Stimulated activated effector memory CD8-positive, alpha-beta T cell treated with anti-CD3 and anti-CD28 coated beads, Interleukin-12 subunit alpha, Interleukin-12 subunit beta, amount 100 ng/mL, for 72 hours (primary cell): ENCODE results near the gene FHIT.

Experiments used
- ATAC-seq: fragments of 150-1000 bp; cut with Tn5 transposase; 2 replicates; pipeline ENCODE4 v1.10.0; 2021
- DNase-seq, 2 donors: peaks; one replicate each; pipeline ENCODE4 v3.0.0; 2021 to 2022; ENCODE audit warnings: low spot score in 2 of 2
- H3K27ac Mint-ChIP-seq: one replicate; pipeline ENCODE4 v1.8.0; 2022; ENCODE audit warnings: mild to moderate bottlenecking, mixed read lengths
- H3K36me3 Mint-ChIP-seq: one replicate; pipeline ENCODE4 v1.8.0; 2022; ENCODE audit warnings: mild to moderate bottlenecking, mixed read lengths
- H3K4me1 Mint-ChIP-seq: one replicate; pipeline ENCODE4 v1.8.0; 2022; ENCODE audit warnings: mixed read lengths
- H3K4me3 Mint-ChIP-seq: one replicate; pipeline ENCODE4 v1.8.0; 2022; ENCODE audit warnings: mild to moderate bottlenecking, mixed read lengths
- H3K9me3 Mint-ChIP-seq: one replicate; pipeline ENCODE4 v1.8.0; 2022; ENCODE audit warnings: mixed read lengths

FHIT gene

DNA sequence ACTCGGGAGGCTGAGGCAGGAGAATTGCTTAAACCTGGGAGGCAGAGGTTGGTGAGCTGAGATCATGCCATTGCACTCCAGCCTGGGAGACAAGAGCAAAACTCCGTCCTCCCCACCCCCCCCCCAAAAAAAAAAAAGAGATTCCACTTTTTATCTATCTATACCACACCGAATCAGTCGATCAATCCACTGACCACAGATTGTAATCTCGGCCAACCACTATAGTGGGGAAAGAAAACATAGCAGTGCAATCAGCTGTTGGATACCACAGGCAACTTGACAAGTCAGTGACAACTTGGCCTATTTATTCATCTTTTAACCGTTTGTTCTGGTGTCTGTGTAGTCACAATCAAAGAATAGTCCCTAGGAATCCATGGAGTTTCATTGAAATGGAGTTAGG is 299.2 kb downstream of the FHIT start:
- Mint-ChIP-seq H3K36me3 (no peaks in the 10 kb centered on the region), H3K4me3 (no peak overlapping the region), H3K4me1 (no peaks in the 10 kb centered on the region), H3K9me3 (peaks cover 32% of the 10 kb centered on the region), H3K27ac (no peak overlapping the region)
- ATAC-seq, result no peak
- DNase-seq, result no peak

DNA sequence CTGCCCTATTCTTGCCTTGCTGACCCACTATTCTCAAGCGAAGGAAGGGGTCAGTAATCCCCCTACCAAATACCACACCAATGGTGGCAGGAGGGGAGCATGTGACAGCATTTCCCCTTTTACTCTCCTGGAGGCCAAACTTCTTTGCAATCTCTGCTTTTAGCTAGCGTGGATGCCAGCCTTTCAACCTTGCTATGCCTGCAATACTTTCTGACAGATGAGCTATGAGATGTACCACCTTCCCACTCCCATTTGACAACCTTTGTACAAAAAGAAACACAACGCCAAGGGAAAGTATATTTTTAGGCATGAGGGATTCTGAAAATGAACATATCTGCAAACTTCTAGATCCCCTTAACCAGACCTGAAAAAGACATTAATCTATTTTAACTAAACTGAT is 302.1 kb downstream of the FHIT start:
- no peaks in the 10 kb centered on the region for H3K36me3 Mint-ChIP-seq
- no peak for DNase-seq
- no peaks in the 10 kb centered on the region for H3K4me1 Mint-ChIP-seq
- H3K9me3 Mint-ChIP-seq, result peaks cover 16% of the 10 kb centered on the region
- ATAC-seq, result no peak
- no peak overlapping the region for H3K4me3 Mint-ChIP-seq
- H3K27ac Mint-ChIP-seq, result no peak overlapping the region

DNA sequence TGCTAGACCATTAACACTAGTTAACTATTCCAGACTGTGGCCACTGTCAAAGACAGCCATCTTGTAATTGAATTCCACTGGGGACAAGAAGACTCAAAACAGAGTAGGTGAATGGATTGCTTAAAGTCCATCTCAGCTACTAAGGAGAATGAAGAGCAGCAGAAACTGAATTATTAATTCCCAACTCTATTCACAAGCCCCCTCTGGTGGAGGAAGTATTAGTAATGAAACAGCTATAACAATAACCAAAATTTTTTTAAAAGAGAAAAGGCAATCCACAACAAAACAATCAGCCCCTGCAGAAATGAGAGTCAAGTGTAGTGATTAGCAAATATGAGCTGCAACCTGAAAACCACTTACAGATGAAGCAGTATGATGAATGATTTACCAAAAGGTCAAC is 302.8 kb downstream of the FHIT start:
- Mint-ChIP-seq H3K9me3 (peaks cover 14% of the 10 kb centered on the region), H3K36me3 (no peaks in the 10 kb centered on the region), H3K4me1 (no peaks in the 10 kb centered on the region), H3K4me3 (no peak overlapping the region), H3K27ac (no peak overlapping the region)
- no peak for ATAC-seq
- DNase-seq, result no peak

DNA sequence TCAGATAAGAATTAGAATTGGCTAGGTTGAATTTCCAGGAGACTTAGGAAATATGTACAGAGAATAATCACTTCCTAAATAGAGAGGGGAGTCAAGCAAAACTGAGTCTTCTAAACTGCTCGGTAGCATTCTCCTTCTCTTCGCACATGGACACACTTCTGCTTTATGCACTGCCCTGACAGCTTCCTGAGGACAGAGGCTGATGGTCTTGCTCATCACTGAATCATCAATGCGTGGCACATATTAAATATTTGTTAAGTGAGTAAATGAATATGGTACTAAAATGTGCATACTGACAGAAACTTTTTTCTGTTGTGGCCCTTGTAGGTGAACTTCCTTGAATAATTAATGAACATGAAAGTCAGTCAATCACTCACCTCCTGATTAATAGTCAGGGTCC is 315.5 kb downstream of the FHIT start:
- no peak overlapping the region for H3K27ac Mint-ChIP-seq
- ATAC-seq, result no peak
- no peak for DNase-seq
- no peaks in the 10 kb centered on the region for H3K4me1 Mint-ChIP-seq
- H3K9me3 Mint-ChIP-seq, result peaks cover 7% of the 10 kb centered on the region
- no peaks in the 10 kb centered on the region for H3K36me3 Mint-ChIP-seq
- no peak overlapping the region for H3K4me3 Mint-ChIP-seq

DNA sequence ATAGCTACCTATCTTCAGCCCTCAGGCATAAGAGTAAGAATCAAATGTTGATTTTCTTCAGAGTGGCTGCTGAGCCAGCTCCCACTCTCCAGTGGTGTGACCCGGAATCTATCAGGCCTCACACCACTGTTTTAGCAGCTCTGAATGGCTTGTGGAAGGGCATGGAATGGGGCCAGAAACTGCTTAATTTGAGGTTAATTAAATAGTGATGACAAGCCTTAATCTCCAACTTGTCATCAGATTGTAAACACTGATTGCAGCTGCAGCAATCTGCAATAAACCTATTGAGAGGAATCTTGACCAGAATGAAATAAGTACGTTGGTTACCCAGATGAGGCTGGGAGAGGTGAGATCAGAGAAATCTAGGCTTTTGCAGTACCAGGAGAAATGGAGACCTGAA is 317.4 kb downstream of the FHIT start:
- no peak for DNase-seq
- no peaks in the 10 kb centered on the region for H3K4me1 Mint-ChIP-seq
- ATAC-seq, result no peak
- no peak overlapping the region for H3K4me3 Mint-ChIP-seq
- H3K9me3 Mint-ChIP-seq, result peaks cover 7% of the 10 kb centered on the region
- no peak overlapping the region for H3K27ac Mint-ChIP-seq
- no peaks in the 10 kb centered on the region for H3K36me3 Mint-ChIP-seq

DNA sequence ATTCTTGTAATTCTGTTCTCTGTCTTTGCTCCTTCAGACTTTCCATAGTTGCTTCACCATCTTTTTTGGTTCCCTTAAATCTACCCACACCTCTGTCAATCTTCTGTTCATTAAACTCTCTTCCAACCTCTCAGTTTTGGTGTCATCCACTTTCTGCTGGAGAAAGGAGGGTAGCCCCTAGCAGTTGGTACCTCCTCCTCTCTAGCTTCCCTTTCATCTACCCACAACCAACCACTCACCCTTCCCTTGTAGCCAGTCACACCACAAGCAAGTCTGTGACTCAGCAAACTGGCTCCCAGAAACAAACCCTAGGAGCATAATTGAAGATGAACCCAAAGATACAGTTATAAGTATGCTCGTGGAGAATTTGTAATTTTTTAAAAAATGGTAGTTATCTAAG is 318.6 kb downstream of the FHIT start:
- Mint-ChIP-seq H3K9me3 (peaks cover 7% of the 10 kb centered on the region), H3K4me3 (no peak overlapping the region), H3K4me1 (no peaks in the 10 kb centered on the region), H3K36me3 (no peaks in the 10 kb centered on the region), H3K27ac (no peak overlapping the region)
- ATAC-seq (no peak), DNase-seq (no peak)

DNA sequence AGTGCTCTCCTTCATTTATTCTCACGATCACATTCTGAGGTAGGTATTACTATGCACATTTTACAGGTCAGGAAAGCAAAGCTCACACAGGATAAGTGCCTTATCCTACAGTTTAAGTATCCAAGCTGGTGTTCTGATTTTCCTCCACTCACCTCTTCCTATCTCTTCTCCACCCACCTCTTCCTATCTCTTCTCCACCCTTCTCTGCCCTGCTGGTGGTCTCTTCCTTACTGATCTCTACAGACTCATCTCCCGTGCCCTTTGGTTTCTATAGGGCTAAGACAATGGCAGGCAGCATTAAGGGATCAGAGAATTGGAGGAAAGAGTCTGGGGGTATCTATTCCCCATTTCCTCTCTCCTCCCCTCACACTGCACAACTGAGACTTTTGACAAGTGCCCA is 319.1 kb downstream of the FHIT start:
- no peak overlapping the region for H3K4me3 Mint-ChIP-seq
- ATAC-seq (no peak), DNase-seq (no peak)
- no peak overlapping the region for H3K27ac Mint-ChIP-seq
- H3K4me1 Mint-ChIP-seq, result no peaks in the 10 kb centered on the region
- H3K36me3 Mint-ChIP-seq, result no peaks in the 10 kb centered on the region
- H3K9me3 Mint-ChIP-seq, result peaks cover 7% of the 10 kb centered on the region

DNA sequence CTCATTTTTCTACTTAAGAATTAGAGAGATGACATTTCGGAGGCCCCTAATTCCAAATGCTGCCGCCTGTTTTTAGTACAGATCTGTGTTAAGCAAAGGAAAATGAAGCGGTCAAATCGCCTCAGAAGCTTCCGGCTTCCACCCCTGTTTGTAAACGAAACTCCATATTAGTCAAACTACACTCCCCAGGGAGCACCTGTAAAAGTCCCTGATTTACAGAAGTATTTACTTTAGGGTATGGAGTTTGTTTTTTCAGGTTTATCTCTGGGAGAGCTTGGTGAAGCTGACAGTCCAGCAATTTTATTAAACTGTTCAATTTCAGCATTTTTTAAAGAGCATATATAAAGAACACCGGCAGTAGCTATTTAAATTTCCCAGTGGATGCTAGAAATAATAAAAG is 319.8 kb downstream of the FHIT start:
- ATAC-seq (no peak), DNase-seq (no peak)
- Mint-ChIP-seq H3K36me3 (no peaks in the 10 kb centered on the region), H3K4me3 (no peak overlapping the region), H3K27ac (no peak overlapping the region), H3K9me3 (peaks cover 8% of the 10 kb centered on the region), H3K4me1 (no peaks in the 10 kb centered on the region)

DNA sequence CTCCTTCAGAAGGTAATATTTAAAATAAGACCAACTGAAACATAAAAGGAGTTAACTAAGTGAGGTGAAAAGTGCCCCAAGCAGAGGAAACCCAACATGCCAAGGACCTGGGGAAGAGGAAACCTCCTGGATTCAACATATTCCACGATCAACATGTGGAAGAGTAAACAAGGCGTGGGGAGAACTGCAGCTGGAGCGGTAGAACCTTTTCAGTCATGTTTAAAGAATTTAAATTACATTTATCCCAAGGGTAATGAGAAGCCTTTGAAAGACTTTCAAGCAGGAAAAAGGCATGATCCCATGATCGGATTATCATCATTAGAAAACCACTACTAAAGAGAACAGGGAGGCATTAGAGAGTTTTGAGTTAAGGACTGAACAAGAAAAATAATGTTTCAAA is 330.7 kb downstream of the FHIT start:
- no peak overlapping the region for H3K27ac Mint-ChIP-seq
- peaks cover 14% of the 10 kb centered on the region for H3K9me3 Mint-ChIP-seq
- H3K4me1 Mint-ChIP-seq, result no peaks in the 10 kb centered on the region
- H3K36me3 Mint-ChIP-seq, result no peaks in the 10 kb centered on the region
- no peak overlapping the region for H3K4me3 Mint-ChIP-seq
- DNase-seq (no peak), ATAC-seq (no peak)

DNA sequence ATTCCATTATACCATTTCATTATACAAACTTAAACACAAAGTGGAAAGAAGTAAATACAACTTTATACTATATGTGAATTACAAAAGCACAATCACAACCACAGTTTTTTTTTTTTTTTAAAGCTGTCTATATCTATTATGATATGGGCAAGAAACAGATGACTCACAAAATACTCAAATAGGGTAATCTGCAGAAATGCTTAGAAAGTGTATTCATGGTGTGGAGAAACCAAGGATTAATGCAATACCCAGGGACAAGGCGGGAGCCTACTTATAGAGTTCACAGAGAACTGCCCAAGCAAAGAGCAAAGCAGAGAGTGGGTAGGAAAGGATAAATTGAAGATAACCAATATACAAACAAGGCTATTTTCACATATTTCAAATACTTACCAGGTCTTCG is 332.0 kb downstream of the FHIT start:
- peaks cover 11% of the 10 kb centered on the region for H3K9me3 Mint-ChIP-seq

DNA sequence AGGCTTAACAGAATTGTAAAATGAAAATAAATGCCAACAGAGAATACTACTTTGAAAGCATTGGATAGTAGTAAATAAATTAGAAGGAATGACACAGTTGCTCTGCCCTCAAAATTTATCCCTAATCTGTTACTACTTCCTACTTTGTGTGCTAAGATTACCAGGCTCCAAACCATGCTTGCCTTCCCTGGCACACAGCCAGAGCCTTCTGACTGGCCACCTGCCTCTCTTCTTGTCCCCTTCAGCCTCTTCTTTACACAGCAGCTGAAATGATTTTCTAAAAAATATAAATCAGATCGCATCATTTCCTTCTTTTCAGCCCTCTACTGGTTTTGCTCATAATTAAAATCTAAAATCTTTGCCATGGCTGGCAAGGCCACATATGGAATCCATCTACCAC is 334.1 kb downstream of the FHIT start:
- ATAC-seq (no peak), DNase-seq (no peak)
- peaks cover 11% of the 10 kb centered on the region for H3K9me3 Mint-ChIP-seq
- no peak overlapping the region for H3K4me3 Mint-ChIP-seq
- no peaks in the 10 kb centered on the region for H3K4me1 Mint-ChIP-seq
- H3K27ac Mint-ChIP-seq, result no peak overlapping the region
- no peaks in the 10 kb centered on the region for H3K36me3 Mint-ChIP-seq

More for the DNA sequence above, 332.0 kb downstream of the FHIT start:
- H3K27ac Mint-ChIP-seq, result no peak overlapping the region
- no peak for DNase-seq
- no peaks in the 10 kb centered on the region for H3K4me1 Mint-ChIP-seq
- no peak for ATAC-seq
- no peaks in the 10 kb centered on the region for H3K36me3 Mint-ChIP-seq
- H3K4me3 Mint-ChIP-seq, result no peak overlapping the region

DNA sequence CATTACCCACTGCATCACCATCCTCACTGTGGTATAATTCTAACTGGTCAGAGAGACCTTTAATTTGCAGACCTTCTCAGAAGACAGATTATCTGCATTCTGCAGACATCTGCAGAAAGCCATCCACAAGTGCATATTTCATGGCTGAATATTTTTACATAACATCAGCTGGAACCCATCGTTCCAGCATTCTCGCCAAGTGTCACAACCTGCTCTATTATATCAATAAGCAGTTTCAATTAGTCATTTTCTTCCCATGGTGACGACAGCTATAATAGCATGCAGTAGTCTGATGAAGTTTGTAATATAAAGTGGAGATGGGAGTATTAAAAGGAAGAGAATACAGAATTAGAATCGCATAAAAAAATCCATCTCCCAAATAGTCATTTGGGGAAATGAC is 334.7 kb downstream of the FHIT start:
- no peak overlapping the region for H3K4me3 Mint-ChIP-seq
- DNase-seq (no peak), ATAC-seq (no peak)
- no peaks in the 10 kb centered on the region for H3K4me1 Mint-ChIP-seq
- H3K27ac Mint-ChIP-seq, result no peak overlapping the region
- H3K9me3 Mint-ChIP-seq, result peaks cover 13% of the 10 kb centered on the region
- no peaks in the 10 kb centered on the region for H3K36me3 Mint-ChIP-seq

DNA sequence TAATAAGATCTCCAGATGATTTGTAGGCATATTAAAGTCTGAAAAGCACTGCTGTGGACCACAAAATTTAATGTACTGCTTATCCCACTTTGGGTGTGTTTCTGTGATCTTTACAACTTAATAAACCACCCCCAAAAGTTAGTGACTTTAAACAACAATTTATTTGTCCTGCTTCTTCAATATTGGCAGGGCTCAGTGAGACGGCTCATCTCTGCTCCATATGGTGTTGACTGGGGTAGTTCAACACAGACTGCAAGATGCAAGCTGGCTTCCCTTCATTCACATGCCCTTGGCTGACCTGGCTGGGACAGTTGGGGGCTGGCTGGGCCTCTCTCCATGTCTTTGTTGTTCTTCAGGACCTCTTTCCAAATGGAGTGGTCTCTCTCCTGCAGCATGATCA is 337.8 kb downstream of the FHIT start:
- Mint-ChIP-seq H3K27ac (no peak overlapping the region), H3K4me3 (no peak overlapping the region), H3K36me3 (no peaks in the 10 kb centered on the region), H3K9me3 (peaks cover 12% of the 10 kb centered on the region), H3K4me1 (no peaks in the 10 kb centered on the region)
- no peak for ATAC-seq
- no peak for DNase-seq

DNA sequence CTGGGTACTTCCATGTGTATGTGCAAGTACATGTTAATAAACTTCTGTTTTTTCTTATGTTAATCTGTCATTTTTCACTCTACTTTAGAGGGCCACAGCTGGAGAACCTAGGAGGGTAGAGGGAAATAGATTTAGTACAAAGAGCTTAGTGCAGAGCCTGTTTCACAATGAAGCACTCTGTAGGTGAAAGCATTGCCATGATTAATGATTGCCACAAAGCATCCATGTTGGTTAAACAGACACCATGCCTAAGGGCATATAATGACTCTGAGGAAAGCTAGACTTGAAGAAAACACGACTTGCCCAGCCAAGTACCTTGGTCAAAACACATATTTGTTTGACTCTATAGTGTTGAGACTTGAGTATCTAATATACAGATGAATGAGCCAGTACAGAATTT is 338.4 kb downstream of the FHIT start:
- Mint-ChIP-seq H3K27ac (no peak overlapping the region), H3K9me3 (peaks cover 14% of the 10 kb centered on the region), H3K4me3 (no peak overlapping the region), H3K36me3 (no peaks in the 10 kb centered on the region), H3K4me1 (no peaks in the 10 kb centered on the region)
- ATAC-seq, result no peak
- no peak for DNase-seq

DNA sequence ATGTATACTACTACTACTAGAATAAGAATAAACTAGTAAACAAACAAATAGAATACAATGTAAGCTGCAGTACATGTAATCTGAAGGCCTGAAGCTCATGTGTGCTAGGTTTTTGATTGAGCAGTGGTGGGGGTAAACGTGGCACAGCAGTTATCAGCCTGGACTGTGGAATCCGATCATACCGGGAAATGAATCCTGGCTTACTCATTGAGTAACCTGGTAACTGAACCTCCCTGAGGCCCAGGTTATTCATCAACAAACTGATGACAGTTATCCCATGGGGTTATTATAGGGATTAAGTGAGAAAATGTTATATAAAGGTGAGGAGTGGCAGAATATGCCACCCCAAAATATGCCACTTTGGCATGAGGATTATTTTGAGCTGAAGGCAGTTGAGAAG is 339.1 kb downstream of the FHIT start:
- Mint-ChIP-seq H3K4me3 (no peak overlapping the region), H3K9me3 (peaks cover 9% of the 10 kb centered on the region), H3K4me1 (no peaks in the 10 kb centered on the region), H3K27ac (no peak overlapping the region), H3K36me3 (no peaks in the 10 kb centered on the region)
- ATAC-seq, result no peak
- no peak for DNase-seq

DNA sequence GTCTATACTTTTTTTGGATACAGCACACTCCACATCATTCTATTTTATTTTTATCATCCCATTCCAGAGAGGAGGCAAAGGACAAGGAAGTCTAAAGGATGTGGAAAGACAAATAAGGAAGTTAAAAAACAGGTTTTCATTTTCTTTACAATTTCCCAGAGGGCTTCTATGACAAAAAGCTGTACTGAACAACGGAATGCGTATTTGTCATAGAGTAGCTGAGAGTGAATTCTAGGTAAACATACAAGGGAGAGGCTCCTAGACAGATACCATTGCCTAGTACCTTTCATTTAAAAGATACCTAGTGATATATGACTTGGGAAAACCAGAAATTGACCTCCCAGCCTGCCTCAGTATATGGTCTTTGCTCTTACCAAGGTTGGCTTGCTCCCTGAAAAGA is 341.7 kb downstream of the FHIT start:
- H3K27ac Mint-ChIP-seq, result no peak overlapping the region
- no peak overlapping the region for H3K4me3 Mint-ChIP-seq
- H3K9me3 Mint-ChIP-seq, result peaks cover 11% of the 10 kb centered on the region
- no peaks in the 10 kb centered on the region for H3K4me1 Mint-ChIP-seq
- DNase-seq (no peak), ATAC-seq (no peak)
- no peaks in the 10 kb centered on the region for H3K36me3 Mint-ChIP-seq

DNA sequence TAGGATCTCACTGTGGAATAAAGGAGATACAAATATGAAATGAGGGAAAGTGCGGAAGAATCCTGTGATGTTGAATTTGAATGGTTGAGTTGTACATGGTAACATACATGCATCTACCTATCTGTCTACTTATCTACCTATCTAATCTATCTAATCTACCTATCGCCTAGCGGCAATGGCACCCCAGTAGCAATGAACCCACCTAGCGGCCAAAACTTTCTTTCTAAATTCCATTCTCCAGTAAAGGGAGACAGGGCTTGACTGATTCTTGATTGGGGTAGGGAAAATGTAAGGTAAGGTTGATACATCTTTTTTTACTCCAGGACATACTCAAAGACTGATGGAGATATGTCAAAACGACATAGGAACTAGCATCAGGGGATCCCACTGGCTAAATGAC is 345.0 kb downstream of the FHIT start:
- no peak for ATAC-seq
- Mint-ChIP-seq H3K9me3 (peaks cover 8% of the 10 kb centered on the region), H3K27ac (no peak overlapping the region)

More for the DNA sequence above, 345.0 kb downstream of the FHIT start:
- DNase-seq, result no peak
- no peaks in the 10 kb centered on the region for H3K36me3 Mint-ChIP-seq
- H3K4me3 Mint-ChIP-seq, result no peak overlapping the region
- no peaks in the 10 kb centered on the region for H3K4me1 Mint-ChIP-seq
